ENCODE measurements around the gene TNFRSF13B.
"Not testable (repeated sequence)": the region's sequence is repeated elsewhere in the genome, so short reads cannot be mapped to it uniquely, and the experiment has no call there.

TNFRSF13B gene

GRCh38 chr17:17004997-17005614, 33.2 kb upstream of the TNFRSF13B start:
- DNase-seq, result not testable (repeated sequence)

- no peak for DNase-seq
These were observed 32.5 kb upstream of the TNFRSF13B start for GRCh38 chr17:17004251-17004996.

- not testable (repeated sequence) for DNase-seq
These were observed 31.1 kb upstream of the TNFRSF13B start for GRCh38 chr17:17002731-17003715.

GRCh38 chr17:17001874-17002520, 30.1 kb upstream of the TNFRSF13B start:
- DNase-seq, result peak; percentile 76 to 77

- no peak for DNase-seq
These were observed 29.3 kb upstream of the TNFRSF13B start for GRCh38 chr17:17001076-17001777.

- DNase-seq, result no peak
These were observed 28.2 kb upstream of the TNFRSF13B start for GRCh38 chr17:16999931-17000625.

- DNase-seq, result peak in 1 of 2 donors; percentile 84
These were observed 25.9 kb upstream of the TNFRSF13B start for GRCh38 chr17:16997514-16998429.

GRCh38 chr17:16996726-16997125, 24.8 kb upstream of the TNFRSF13B start:
- not testable (repeated sequence) for DNase-seq

GRCh38 chr17:16995930-16996329, 24.0 kb upstream of the TNFRSF13B start:
- no peak for DNase-seq

- no peak for DNase-seq
These were observed 22.7 kb upstream of the TNFRSF13B start for GRCh38 chr17:16994631-16995030.

GRCh38 chr17:16991349-16992009, 19.6 kb upstream of the TNFRSF13B start:
- peak; percentile 79 to 80 for DNase-seq

- no peak for DNase-seq
These were observed 18.3 kb upstream of the TNFRSF13B start for GRCh38 chr17:16989953-16990860.

- peak; percentile 14 to 44 for DNase-seq
These were observed 17.5 kb upstream of the TNFRSF13B start for GRCh38 chr17:16989230-16989952.

GRCh38 chr17:16988749-16989229, 16.9 kb upstream of the TNFRSF13B start:
- DNase-seq, result no peak

GRCh38 chr17:16987830-16988601, 16.1 kb upstream of the TNFRSF13B start:
- peak; percentile 58 to 85 for DNase-seq

- DNase-seq, result no peak
These were observed 15.3 kb upstream of the TNFRSF13B start for GRCh38 chr17:16987066-16987829.

Data from CD4-positive, alpha-beta T cell treated with Interleukin-1 beta for 1 hour (primary cell).